NCI-H2029 treated with DMSO at 0.1 percent for 48 hours (cell line): ENCODE measurements around the gene ZNF629.
A peak's percentile ranks its signal among the peaks of the same experiment; 100 is the strongest.

Experiments
- DNase-seq: peaks from one replicate; lab custom pipeline; 2025; lab: John Stamatoyannopoulos, UW

Gene ZNF629

GRCh38 chr16:30786115-30786935, 680 bp downstream of the ZNF629 start:
- DNase-seq, result no peak

- no peak for DNase-seq
These were observed 1.6 kb downstream of the ZNF629 start for GRCh38 chr16:30785126-30786106.

GRCh38 chr16:30784215-30784614, 2.8 kb downstream of the ZNF629 start:
- no peak for DNase-seq

- DNase-seq, result no peak
These were observed 3.5 kb downstream of the ZNF629 start for GRCh38 chr16:30783280-30784109.

- no peak for DNase-seq
These were observed 4.3 kb downstream of the ZNF629 start for GRCh38 chr16:30782486-30783279.

GRCh38 chr16:30780549-30780948, 6.5 kb downstream of the ZNF629 start:
- no peak for DNase-seq

GRCh38 chr16:30780021-30780420, 7.0 kb downstream of the ZNF629 start:
- no peak for DNase-seq

GRCh38 chr16:30779596-30779995, 7.4 kb downstream of the ZNF629 start:
- DNase-seq, result no peak

GRCh38 chr16:30778549-30779244, 8.3 kb downstream of the ZNF629 start:
- DNase-seq, result no peak

GRCh38 chr16:30777591-30778297, 9.3 kb downstream of the ZNF629 start:
- DNase-seq, result no peak

- peak; percentile 58 for DNase-seq
These were observed 11.4 kb downstream of the ZNF629 start for GRCh38 chr16:30775392-30776188.

- no peak for DNase-seq
These were observed 11.9 kb downstream of the ZNF629 start for GRCh38 chr16:30775131-30775391.

- no peak for DNase-seq
These were observed 12.5 kb downstream of the ZNF629 start for GRCh38 chr16:30774367-30775130.

GRCh38 chr16:30773826-30774225, 13.2 kb downstream of the ZNF629 start:
- DNase-seq, result no peak

GRCh38 chr16:30771726-30772125, 15.3 kb downstream of the ZNF629 start:
- no peak for DNase-seq

- no peak for DNase-seq
These were observed 17.5 kb downstream of the ZNF629 start for GRCh38 chr16:30769379-30770089.

- DNase-seq, result no peak
These were observed 18.3 kb downstream of the ZNF629 start for GRCh38 chr16:30768583-30769181.
